Smooth muscle cell (in vitro differentiated cells): ENCODE measurements around the gene GMPPA. TPM values are rescaled to one million over a fixed set of nuclear protein-coding genes. Genes with fewer than 3 reads are reported as not detected.
A peak's percentile ranks its signal among the peaks of the same experiment; 100 is the strongest.

Experiments
- DNase-seq: peaks from one replicate; lab custom pipeline; 2025; ENCODE audit not compliant: unreplicated experiment; lab: John Stamatoyannopoulos, UW
- H2AFZ ChIP-seq: fragments of 200-600 bp; sonication (generic); 2 replicates; pipeline ENCODE4 v1.6.0; 2016; ENCODE audit warnings: antibody characterized with exemption, low read depth, mild to moderate bottlenecking
- H3F3A ChIP-seq: fragments of 200-600 bp; sonication (generic); 2 replicates; pipeline ENCODE4 v1.6.0; 2017; ENCODE audit warnings: antibody characterized with exemption, low read depth
- H3K27ac ChIP-seq: fragments of 200-600 bp; sonication (generic); 2 replicates; pipeline ENCODE4 v1.5.1; 2016; ENCODE audit warnings: low read depth, mild to moderate bottlenecking
- H3K27me3 ChIP-seq: fragments of 200-600 bp; sonication (generic); 2 replicates; pipeline ENCODE4 v1.6.1; 2016; ENCODE audit warnings: low read depth, mild to moderate bottlenecking
- H3K36me3 ChIP-seq: fragments of 200-600 bp; sonication (generic); 2 replicates; pipeline ENCODE4 v1.5.1; 2016; ENCODE audit warnings: low read depth
- H3K4me1 ChIP-seq: fragments of 200-600 bp; sonication (generic); 2 replicates; pipeline ENCODE4 v1.5.1; 2016; ENCODE audit warnings: low read depth
- H3K4me2 ChIP-seq: fragments of 200-600 bp; sonication (generic); 2 replicates; pipeline ENCODE4 v1.6.0; 2016; ENCODE audit warnings: mild to moderate bottlenecking
- H3K4me3 ChIP-seq: fragments of 200-600 bp; sonication (generic); 2 replicates; pipeline ENCODE4 v1.5.1; 2016; ENCODE audit warnings: mild to moderate bottlenecking
- H3K79me2 ChIP-seq: fragments of 200-600 bp; sonication (generic); 2 replicates; pipeline ENCODE4 v1.6.0; 2016; ENCODE audit warnings: low read depth, mild to moderate bottlenecking
- H3K9ac ChIP-seq: fragments of 200-600 bp; sonication (generic); 2 replicates; pipeline ENCODE4 v1.6.0; 2016; ENCODE audit warnings: low read depth
- H3K9me3 ChIP-seq: fragments of 200-600 bp; sonication (generic); replicated peaks from 2 replicates; pipeline ENCODE4 v1.5.1; 2016; ENCODE audit warnings: low read depth
- H4K20me1 ChIP-seq: fragments of 200-600 bp; sonication (generic); 2 replicates; pipeline ENCODE4 v1.6.0; 2016; ENCODE audit warnings: low read depth
- WGBS: methylation state at CpG from one replicate; pipeline ENCODE4 v1.1.7; 2016; ENCODE audit warnings: low lambda C conversion rate; 5-methylcytosine and 5-hydroxymethylcytosine counted together
- polyA plus RNA-seq: library from polyadenylated mRNA; unstranded; fragments of >200 nt; fragmentation: Nextera tagmentation; extraction: Ambion mirVana; gene quantifications from 2 replicates; pipeline ENCODE4 v1.2.1, GENCODE V29; 2016
- total RNA-seq: library from RNA; depleted of rRNA; stranded (reverse); fragments of >200 nt; gene quantifications from 2 replicates; pipeline ENCODE4 v1.2.3, GENCODE V29; 2014
- TF ChIP-seq, protein P1 (sequence below): fragments of 200-600 bp; sonication (generic); IDR thresholded peaks from 2 replicates; pipeline ENCODE4 v1.5.1; 2017; ENCODE audit warnings: borderline replicate concordance, mild to moderate bottlenecking, antibody characterized with exemption; ENCODE audit not compliant: insufficient read depth, poor library complexity, severe bottlenecking

GMPPA gene
- total and polyA plus RNA-seq, 2 experiments from 2014 or later: 59.3 to 81.7 TPM

DNA sequence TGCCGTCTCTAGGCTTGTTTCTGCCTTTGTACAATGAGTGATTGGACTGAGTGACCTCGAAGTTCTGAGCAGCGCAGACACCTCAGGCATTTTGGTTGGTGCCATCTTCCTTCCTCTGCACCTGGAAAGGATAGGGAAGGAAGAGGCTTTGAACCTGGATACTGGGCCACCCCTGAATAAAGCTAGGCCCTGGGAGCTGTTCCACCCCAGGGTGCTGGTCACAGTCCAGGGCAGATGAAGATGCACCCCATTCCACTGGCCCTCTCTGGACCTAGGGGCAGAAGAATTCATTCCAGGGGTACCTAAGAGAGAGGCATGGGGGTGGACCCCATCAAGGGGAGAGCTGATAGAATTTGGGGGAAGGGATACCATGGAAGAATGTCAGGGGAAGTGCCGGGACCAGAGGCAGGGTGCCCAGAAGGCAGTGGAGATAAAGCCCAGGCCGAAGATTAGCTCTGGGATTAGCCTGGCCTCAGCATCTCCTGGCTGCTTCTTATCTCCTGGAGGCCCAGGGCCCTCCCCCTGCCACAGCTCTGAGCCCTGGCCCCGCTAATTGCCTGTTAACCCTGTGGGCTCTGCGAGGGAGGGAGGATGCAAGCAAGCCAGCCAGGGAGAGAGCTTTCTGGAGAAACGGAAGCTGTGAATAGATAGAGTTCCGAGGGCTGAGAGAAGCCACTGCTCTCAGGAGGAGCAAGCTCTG is 27.0 kb downstream of the GMPPA start:
- TF ChIP-seq, protein P1, sequence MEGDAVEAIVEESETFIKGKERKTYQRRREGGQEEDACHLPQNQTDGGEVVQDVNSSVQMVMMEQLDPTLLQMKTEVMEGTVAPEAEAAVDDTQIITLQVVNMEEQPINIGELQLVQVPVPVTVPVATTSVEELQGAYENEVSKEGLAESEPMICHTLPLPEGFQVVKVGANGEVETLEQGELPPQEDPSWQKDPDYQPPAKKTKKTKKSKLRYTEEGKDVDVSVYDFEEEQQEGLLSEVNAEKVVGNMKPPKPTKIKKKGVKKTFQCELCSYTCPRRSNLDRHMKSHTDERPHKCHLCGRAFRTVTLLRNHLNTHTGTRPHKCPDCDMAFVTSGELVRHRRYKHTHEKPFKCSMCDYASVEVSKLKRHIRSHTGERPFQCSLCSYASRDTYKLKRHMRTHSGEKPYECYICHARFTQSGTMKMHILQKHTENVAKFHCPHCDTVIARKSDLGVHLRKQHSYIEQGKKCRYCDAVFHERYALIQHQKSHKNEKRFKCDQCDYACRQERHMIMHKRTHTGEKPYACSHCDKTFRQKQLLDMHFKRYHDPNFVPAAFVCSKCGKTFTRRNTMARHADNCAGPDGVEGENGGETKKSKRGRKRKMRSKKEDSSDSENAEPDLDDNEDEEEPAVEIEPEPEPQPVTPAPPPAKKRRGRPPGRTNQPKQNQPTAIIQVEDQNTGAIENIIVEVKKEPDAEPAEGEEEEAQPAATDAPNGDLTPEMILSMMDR: no peak
- H3K4me3 ChIP-seq: no peak overlapping the region
- H4K20me1 ChIP-seq: peaks cover 5% of the 10 kb centered on the region
- WGBS: 33% methylated on average over 9 of the region's 9 CpGs
- no peaks in the 10 kb centered on the region for H3K79me2 ChIP-seq
- H3K27ac ChIP-seq: no peak overlapping the region
- H3K4me1 ChIP-seq: peaks cover 47% of the 10 kb centered on the region
- no peaks in the 10 kb centered on the region for H3K27me3 ChIP-seq
- no peak overlapping the region for H3K9ac ChIP-seq
- no peak for DNase-seq
- H3K9me3 ChIP-seq: no peaks in the 10 kb centered on the region
- H2AFZ ChIP-seq: no peak overlapping the region
- H3F3A ChIP-seq: no peaks in the 10 kb centered on the region
- no peaks in the 10 kb centered on the region for H3K36me3 ChIP-seq
- peak overlapping the region; percentile 54 for H3K4me2 ChIP-seq

DNA sequence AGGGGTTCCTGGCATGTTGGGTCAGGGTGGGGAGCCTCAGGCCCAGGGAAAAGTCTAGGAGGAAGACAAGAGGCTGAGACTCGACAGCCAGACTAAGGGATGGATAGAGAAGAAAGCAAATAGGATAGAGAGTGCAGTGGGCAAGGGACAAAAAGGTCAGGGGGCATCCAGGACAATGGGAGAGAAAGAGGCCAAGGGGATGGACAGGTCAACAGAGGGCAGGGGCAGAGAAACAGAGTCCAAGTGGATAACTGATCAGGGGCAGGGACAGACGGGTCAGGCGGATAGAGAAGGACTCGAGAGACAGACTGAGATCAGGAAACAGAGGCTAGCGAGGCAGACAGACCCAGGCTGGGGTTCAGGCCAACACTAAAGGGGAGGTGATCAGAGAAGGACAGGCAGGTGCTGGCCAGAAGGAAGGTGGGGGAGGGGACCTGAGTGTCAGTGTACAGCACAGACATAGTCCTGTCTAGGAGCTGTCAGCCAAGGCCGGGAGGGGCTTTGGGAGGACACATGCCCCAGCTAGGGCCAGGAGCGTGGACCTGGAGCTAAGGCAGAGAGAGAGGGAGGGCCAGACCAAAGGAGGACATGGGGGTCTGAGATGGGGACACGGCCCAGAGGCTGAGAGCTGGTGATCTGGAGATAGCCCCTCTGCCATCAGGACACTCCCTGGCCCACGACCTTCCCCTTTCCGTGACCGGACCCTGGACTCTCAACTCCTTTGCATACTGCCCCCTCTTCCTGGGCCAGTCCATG is 27.8 kb downstream of the GMPPA start:
- Histone ChIP-seq H3K4me1 (peaks cover 41% of the 10 kb centered on the region), H3K4me2 (peak overlapping the region; percentile 54), H3K27ac (no peak overlapping the region), H4K20me1 (peaks cover 4% of the 10 kb centered on the region), H3K36me3 (no peaks in the 10 kb centered on the region), H2AFZ (no peak overlapping the region), H3K79me2 (no peaks in the 10 kb centered on the region), H3K9ac (no peak overlapping the region), H3K27me3 (no peaks in the 10 kb centered on the region), H3K9me3 (no peaks in the 10 kb centered on the region), H3F3A (no peaks in the 10 kb centered on the region), H3K4me3 (no peak overlapping the region)
- TF ChIP-seq, protein P1: no peak
- WGBS: 71% methylated on average over 10 of the region's 11 CpGs
- no peak for DNase-seq

DNA sequence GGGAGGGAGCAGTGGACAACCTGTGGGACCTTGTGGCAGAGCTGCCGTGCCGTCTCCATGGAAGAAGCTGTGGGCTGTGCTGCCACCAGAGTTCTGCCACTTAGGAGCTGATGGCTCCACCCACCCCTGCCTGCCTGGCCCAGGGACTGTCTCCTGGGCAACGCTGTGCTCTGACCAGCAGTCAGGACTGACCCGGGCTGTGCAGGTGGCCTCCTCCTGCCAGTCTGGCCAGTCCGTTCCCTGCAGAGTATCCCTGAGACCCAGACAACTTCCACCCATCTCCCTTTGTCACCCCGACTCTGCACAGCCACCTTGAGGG is 28.3 kb downstream of the GMPPA start:
- no peaks in the 10 kb centered on the region for H3K79me2 ChIP-seq
- H3K4me2 ChIP-seq: peak overlapping the region; percentile 54
- no peaks in the 10 kb centered on the region for H4K20me1 ChIP-seq
- no peaks in the 10 kb centered on the region for H3F3A ChIP-seq
- no peaks in the 10 kb centered on the region for H3K36me3 ChIP-seq
- TF ChIP-seq, protein P1: no peak
- no peak overlapping the region for H3K4me3 ChIP-seq
- H3K27ac ChIP-seq: no peak overlapping the region
- no peak overlapping the region for H3K9ac ChIP-seq
- no peak overlapping the region for H2AFZ ChIP-seq
- DNase-seq: no peak
- WGBS: 51% methylated on average over 6 of the region's 6 CpGs
- no peaks in the 10 kb centered on the region for H3K27me3 ChIP-seq
- no peaks in the 10 kb centered on the region for H3K9me3 ChIP-seq
- peaks cover 36% of the 10 kb centered on the region for H3K4me1 ChIP-seq

DNA sequence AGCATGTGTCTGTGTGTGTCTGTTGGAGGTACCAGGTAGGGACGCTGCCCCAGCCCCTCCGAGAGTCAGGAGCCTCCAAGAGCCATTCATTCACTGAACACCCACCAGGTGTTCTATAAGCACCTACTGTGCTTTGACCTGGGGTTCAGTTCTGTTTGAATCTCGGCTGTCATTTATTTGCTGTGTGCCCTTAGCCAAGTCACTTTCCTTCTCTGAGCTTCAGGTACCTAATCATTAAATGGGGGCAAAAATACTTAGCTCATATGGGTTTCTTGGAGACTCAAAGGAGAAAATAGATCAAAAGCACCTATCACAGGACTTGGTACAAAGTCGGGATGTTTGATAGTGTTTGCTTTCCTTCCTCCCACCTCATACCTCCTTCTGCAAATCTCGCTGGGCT is 28.8 kb downstream of the GMPPA start:
- no peak overlapping the region for H2AFZ ChIP-seq
- H3K9me3 ChIP-seq: no peaks in the 10 kb centered on the region
- H4K20me1 ChIP-seq: no peaks in the 10 kb centered on the region
- no peak overlapping the region for H3K27ac ChIP-seq
- DNase-seq: no peak
- no peak overlapping the region for H3K4me2 ChIP-seq
- no peaks in the 10 kb centered on the region for H3K36me3 ChIP-seq
- no peaks in the 10 kb centered on the region for H3K79me2 ChIP-seq
- no peaks in the 10 kb centered on the region for H3K27me3 ChIP-seq
- no peak overlapping the region for H3K4me3 ChIP-seq
- no peak overlapping the region for H3K9ac ChIP-seq
- WGBS: 90% methylated on average over 5 of the region's 5 CpGs
- H3F3A ChIP-seq: no peaks in the 10 kb centered on the region
- peaks cover 33% of the 10 kb centered on the region for H3K4me1 ChIP-seq
- TF ChIP-seq, protein P1: no peak
